NCI-H2029 (cell line): Measurements from ENCODE around the gene ESPNL.

Experiments
- DNase-seq: peaks from one replicate; lab custom pipeline; 2025; lab: John Stamatoyannopoulos, UW

The ESPNL gene

DNA sequence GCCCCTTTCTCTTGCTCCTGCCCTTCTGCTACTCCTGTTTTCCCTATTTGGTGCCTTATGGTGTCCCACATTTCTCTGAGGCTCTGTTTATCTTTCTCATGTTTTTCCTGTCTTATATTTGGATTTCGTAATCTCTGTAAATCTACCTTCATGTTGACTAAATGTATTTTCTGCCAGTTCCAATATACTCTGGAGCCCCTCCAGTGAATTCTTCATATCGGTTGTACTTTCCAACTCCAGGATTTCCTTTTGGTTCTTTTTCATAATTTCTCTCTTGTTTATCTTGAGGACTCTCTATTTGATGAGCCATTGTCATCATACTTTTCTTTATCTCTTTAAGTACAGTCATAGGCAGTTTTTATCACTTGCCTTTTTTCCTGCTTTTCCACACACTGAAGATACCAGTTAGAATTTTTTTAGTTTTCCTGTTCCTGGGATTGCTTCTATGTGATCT lies 20.2 kb upstream of the ESPNL start:
- no peak for DNase-seq

DNA sequence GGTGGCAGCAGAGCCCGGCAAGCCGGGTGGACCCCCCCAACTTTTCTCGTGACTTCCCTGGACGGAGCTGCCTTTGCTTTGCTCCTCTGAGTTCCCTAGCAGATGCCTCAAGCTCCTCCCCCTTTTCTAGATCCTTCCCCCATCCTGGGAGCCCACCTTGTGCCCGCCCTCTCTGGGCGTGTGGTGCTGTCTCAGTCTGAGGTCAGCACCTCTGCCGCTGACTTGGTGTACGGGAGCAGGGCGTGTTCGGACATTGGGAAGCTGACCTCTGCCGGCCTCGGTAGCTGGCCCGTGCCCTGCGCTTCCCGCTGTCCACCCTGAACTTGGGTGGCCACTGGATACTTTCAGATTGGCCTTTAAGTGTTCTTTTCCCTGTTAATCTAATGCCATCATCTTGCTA lies 19.6 kb upstream of the ESPNL start:
- DNase-seq = no peak

DNA sequence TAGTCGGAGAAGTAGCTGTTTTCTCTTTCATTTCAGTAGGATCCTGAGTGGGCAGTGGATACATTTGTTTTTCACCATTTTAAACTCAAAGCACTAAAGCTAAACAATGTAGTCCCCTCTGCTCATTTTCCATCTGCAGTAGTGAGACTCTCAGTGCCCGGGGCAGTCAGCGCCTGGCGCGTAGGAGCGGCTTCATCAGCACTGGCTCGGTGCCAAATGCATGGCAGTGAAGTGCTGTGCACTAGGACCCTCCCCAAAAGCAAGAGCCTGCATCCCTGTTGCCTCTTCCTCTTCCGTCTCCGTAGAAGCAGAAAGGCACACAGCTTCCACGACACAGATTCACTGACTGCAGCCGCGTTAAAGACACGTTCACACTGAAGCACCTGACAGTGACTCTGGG lies 19.0 kb upstream of the ESPNL start:
- no peak for DNase-seq

DNA sequence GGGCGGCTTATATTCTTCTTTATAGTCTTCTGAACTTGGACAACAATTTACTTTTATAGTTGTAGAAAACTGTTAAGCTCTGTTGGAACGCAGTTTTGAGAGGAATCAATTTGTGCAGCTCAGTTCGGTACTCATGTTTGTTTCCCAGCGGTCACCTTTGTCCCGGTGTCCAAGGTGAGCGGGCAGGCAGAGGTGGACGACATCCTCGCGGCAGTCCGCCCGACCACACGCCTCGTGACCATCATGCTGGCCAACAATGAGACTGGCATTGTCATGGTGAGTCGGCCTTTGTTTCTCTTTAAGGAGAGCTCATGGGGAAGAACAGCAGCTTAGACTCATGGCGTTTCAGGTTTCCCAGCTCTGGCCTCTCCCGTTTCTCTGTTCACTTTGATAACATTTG lies 18.6 kb upstream of the ESPNL start:
- no peak for DNase-seq

DNA sequence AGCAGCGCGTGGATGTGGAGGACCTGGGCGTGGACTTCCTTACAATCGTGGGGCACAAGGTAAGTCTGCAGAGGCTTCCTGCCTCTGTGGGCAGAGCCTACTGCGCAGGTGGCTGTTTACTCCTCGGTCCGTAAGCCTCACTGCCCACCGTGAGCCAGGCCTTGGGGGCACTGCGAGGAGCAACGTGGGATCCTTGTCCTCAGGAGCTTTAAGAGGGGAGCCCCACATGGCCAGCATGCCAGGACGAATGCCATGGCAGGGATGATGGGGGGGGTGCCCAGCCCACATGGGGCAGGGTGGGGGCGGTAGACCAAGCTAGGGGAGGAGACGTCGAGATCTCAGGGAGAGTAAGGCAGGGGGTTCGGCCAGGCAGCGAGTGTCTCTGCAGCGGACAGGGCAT lies 18.0 kb upstream of the ESPNL start:
- no peak for DNase-seq

DNA sequence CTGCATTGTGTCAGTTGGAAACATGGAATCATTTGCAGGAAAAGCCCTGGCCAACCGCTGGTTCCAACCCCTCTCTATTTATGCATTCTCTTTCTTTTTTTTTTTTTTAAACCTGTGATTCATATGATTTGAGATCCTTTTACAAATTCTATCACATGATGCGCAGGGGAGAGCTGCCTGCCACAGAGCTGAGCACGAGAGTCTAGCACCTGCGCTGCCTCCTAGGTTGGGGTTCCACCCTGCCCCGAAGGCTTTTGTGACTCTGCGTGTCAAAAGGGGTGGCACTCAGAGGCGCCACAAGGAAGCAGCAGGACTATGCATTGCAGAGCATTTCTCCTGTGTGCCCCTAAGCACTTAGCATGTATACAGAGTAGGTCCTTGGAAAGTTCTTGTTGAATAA lies 17.3 kb upstream of the ESPNL start:
- no peak for DNase-seq

DNA sequence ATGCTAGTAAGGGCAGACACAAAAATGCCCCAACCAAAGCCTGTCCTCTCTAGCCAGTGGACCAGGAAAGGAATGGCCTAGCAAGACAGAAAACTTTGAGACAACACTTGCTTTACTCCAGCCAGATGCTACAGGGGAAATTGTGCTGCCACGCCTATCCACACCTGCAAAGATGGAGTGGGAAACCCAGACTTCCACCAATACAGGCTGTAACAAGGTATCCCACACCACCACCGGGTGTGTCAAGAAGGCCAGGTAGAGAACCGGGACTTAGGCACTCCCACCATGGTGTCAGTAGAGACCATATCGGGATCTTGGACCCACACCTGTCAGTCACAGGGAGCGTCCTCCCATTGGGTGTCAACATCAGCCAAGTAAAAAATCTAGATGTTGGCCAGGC lies 16.2 kb upstream of the ESPNL start:
- DNase-seq = no peak

DNA sequence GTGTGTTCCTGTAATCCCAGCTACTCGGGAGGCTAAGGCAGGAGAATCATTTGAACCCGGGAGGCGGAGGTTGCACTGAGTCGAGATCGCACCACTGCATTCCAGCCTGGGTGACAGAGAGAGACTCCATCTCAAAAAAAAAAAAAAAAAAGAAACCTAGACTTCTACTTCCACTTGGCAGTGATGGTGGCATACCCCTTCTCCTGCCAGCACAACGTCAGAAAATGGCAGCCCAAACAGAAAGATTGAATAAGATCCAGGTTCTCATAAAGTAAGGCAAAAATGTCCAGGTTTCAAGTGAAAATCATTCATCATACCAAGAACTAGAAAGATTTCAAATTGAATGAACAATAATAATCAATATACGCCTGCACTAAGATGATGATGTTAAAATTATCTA lies 15.4 kb upstream of the ESPNL start:
- DNase-seq = no peak

DNA sequence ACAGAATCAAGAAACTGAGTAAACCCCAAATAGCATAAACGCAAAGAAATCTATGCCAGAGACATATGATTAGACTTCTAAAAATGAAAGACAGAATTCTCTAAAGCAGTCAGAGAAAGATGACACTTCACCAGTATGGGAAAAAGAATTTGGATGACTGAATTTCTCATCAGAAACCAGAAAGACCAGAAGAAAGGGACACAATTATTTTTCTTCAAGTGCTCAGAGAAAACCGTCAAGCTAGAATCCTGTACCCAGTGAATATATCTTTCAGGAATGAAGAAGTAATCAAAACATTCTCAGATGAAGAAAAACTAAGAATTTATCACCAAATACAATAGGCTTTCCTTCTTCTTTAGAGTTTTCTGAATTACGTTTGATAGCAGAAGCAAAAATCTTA lies 14.2 kb upstream of the ESPNL start:
- DNase-seq = no peak

DNA sequence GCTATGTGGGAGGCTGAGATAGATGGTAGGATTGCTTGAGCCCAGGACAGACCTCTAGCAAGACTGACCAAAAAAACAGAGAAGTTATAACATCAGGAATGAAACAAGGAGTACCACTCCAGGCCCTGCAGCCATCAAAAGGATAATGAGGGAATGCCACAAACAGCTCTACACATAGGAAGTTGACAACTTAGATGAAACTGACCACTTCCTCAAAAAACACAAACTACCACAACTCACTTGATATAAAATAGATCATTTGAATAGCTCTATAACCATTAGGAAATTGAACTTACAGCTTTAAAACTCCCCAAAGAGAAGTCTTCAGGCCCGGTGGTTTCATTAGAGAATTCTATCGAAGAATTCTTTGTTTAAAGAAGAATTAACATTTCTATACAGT lies 12.9 kb upstream of the ESPNL start:
- DNase-seq = no peak

DNA sequence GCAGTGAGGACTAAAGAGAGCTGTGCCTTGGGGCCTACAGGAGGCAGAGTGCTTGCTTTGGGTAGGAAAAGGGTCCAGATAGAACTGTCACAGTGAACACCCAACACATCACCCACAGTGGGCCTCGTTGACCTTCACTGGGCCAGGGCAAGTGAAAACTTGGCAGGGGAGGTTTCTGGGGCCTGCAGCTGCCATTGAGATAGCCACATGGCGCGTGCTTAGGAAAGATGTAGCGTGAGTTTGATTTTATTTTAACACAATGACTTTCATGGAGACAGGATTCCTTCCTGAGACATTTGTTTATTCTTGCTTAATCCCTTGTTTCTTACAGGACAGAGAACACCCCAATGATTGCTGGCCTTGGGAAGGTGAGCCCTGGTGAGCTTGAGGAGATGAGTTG lies 9.3 kb upstream of the ESPNL start:
- DNase-seq = no peak

DNA sequence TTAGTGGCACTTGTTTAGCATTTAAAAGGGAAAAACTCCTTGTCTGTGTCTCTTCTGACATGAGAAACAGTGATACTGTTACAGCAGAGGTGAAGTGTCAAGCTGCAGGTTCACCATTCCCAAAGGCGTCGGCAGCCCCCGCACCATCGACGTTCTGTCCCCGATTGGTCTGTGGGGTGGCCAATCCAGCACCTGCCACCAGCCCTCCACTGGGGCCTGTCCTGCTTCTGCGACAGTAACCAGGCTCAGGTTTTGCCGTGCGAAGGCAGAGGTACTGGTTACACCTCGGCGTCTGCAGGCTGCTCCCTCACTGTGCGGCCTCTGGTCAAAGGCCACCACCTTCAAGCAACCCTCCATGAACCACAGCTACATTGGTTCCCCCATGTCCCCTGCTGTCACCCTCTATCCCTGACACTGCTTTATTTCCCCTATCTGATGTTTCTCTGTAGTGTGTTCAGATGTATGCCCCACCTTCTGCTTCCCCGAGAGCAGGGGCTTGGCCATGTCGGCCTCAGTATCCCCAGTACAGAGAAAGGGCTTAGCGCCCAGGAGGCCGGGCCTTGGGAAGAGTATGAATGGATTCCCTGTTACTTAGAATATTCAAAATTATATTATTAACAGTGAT lies 8.6 kb upstream of the ESPNL start:
- no peak for DNase-seq

DNA sequence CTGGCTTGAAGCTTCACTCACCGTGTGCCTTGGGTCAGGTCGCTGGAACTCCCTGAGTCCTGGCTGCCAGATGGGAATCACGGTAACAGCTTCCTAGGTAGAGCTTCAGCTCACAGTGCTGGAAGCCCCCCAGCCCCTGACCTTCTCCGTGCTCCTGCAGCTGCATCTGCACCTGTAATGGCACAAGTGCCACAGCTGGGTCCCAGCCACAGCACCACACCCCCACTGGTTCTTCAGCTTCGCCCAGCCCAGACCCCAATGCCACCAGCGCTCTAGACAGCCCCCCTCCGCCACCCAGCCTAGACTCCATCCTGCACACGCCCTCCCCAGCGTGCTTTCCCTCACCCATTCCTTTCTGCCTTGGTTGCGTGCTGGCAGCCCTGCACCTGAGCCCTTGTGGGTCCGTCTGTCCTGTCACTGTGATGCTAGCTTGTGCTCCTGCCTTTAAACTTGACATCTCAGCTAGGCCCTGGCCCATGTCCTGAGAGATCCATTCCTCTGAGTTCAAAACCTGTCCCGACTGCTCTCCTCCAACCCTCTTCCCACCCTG lies 7.6 kb upstream of the ESPNL start:
- DNase-seq = no peak

DNA sequence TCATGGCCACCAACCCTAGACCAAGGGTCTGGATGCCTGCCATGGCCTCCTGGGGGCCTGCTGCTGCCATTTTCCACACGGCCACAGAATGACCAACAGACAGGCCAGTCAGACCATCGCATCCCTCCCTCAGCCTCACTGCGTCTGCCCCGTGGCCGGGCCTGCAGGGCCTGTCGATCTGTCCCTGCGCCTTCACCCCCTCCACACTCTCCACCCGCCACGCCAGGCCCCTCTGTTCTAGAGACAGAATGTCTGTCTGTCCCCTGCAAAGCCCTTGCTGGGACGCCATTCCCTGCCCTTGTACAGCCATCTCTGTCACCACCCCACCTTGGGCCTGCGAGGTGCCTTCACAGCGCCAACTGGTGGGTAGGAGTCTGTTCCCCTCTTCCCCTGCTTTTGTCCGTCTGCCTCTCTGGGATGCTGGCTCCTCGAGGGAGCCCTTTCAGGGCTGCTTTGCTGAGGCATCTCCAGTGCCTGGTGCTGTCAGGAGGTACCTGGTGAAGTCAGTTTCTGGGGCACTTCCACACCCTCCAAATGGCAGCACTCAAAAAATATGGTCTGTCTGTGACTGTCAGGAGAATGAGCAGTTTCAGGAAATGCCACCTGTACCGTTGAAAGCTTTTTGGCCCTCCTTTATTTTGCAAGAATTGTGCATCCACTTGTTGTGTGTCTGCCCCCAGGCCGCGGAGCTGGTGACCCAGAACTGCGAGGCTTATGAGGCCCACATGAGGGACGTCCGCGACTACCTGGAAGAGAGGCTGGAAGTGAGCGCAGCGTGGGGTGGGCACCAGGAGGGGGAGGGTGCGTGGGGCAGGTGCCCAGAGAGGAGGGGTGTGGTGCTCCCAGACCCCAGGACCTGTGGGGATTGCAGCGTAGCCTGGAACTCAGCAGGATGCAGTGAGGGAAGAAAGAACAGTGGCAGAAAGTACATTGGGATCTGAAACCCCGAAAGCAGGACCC lies 6.7 kb upstream of the ESPNL start:
- DNase-seq = no peak

DNA sequence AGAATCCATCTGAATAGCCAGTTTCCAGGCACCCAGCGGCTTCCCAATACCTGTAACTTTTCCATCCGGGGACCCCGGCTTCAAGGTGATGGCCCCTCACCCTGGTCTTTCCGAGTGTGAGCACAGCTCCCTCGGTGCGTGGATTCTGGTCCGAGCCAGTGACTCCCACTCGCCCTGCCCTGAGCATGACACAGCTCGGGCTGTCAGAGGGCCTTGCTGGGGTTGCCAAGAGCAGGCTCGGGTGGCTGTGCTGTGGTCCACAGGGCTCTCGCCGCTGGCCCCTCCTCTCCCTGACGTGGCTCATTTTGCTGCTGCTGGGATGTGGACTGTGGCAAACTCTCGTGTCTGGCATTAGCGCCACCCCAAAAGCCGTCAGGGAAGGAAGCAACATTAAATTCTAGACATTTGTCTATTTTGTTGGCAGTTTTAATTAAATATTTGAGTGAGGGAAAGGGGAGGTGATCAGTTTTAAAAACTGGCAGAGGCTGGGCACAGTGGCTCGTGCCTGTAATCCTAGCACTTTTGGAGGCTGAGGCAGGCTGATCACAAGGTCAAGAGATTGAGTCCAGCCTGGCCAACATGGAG lies 5.6 kb upstream of the ESPNL start:
- no peak for DNase-seq

DNA sequence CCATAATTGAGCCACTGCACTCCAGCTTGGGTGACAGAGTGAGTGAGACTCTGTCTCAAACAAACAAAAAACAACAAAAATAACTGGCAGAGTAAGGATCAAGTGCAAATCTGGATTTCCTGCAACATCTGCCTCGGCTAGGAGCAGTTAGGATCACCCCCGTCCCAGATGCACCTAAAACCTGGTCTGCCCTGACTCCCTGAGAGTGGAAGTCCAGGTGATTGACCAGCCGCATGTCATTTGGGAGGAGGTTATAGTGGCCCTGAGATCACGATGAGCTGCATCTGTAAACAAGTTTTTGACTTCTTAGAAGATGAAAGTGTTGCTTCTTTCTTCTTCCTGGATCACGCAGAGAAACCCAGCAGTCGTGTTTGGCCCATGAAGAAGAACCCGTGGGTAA lies 5.0 kb upstream of the ESPNL start:
- no peak for DNase-seq

DNA sequence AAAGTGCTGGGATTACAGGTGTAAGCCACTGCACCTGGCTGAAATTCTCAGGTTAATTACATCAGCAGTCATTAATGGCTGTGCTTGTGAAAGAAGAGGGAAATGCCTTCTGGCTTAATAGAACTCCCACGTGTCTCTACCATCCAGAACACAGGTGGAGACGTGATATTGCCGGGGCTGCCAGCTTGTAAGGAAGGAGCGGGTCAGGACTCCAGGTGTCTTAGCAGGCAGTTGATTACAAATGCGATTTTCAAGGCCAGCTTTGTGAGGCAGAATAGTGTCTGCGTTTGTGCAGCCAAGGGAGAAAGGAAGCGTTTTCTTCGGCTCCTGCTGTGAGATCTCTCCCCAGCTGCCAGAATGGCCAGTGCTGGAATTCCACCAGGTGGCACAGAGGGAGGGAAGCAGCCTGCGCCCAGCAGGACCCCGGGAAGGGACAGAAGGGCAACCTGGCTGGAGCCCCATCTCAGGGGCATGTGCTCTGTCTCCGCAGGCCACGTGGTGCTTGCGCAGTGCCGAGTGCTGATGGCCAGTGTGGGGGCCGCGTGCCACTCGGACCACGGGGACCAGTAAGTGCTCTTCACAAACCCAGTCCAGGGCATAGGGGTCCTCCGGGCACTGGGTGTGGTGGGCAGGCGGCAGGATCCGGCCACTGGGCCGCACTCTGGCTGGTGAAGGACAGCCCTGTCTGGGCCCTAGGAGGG lies 3.7 kb upstream of the ESPNL start:
- DNase-seq = peak; percentile 29

DNA sequence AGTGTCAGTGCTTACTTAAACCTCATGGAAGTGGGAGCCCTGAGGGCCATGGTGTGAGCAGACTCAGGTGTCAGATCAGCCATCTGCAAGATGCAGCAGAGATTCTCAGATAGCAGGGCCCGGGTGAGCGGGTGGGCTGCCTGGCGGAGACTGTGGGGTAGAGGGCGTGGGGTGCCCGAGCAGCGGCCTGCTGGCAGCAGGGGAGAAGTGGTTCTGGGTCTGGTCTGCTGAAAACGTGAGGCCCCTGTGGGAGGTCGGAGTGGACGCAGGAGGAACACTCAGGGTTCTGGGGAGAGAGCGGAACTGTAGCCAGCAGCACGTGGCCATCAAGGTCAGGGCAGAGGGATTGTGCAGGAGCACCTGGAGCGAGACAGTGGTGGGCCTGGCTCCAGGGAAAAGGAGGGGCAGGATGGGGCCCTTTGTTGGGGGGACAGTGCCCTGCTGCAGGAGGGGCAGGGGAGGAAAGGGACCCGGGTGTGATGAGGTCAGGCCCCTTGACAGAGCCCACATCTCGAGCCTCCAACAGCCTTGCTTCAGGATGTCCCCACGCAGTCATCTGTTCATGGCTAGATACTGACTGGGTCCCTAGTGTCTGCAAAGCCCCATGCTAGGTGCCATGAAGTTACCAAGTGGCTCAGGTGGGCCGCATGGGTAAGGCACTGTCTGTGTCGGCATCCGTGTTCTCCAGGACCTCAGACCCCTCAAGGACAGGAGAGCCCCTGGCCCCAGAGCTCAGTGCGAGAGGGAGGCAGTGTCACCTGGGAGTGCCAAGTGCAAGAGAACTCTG lies 2.7 kb upstream of the ESPNL start:
- no peak for DNase-seq

DNA sequence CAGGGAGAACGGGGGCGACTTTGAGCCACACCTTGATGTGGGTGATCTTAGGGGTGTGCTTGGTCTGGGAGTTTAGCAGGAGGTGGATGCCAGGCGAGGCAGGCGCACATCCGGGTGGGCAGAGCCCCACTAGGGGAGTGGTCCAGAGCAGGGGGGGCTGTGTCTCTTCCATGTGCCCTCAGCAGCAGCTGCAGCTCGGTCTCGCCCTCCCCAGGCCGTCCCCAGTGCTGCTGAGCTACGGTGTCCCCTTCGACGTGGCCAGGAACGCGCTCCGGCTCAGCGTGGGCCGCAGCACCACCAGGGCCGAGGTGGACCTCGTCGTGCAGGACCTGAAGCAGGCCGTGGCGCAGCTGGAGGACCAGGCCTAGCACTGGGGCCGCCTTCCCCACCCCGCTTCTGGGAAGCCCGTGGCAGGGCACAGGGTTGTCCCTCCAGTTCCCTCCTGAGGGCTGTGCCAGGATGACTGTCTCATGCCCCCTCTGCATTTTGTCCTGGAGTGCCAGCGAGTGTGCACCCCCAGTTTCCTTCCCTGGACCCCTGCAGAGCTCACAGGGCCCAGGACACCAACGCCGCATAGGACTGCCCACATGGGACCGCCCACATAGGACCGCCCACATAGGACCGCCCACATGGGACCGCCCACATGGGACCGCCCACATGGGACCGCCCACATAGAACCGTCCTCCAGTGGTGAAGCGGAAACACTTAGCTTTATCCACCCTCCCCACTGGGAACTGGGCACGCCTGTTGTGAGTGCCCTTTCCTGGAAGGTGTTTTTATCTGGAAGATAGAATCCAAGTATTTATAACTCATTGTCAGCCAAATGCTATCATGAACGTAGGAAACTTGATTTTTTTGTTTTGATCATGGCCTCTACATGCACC lies 1.9 kb upstream of the ESPNL start:
- DNase-seq = peak; percentile 81
